GM12892 (cell line): ENCODE data around the gene TAOK1.

ENCODE experiments used
- POLR2A ChIP-seq: IDR thresholded peaks from 2 replicates; pipeline ENCODE4 v1.6.1; 2011; ENCODE audit warnings: low read depth, low read length, control low read depth
- POLR2AphosphoS5 ChIP-seq: IDR thresholded peaks from 2 replicates; pipeline ENCODE4 v1.6.1; 2011; ENCODE audit warnings: low read depth, low read length, control low read depth

- TF ChIP-seq POLR2AphosphoS5 (no peak), POLR2A (no peak)
Measured at GRCh38 chr17:29445844-29446243, 55.7 kb downstream of the TAOK1 start.
